Uterus (tissue), 4 donors: Measurements from ENCODE around the gene SLC44A1. TPM values are rescaled to one million over a fixed set of nuclear protein-coding genes. Genes with fewer than 3 reads are reported as not detected.

Experiments used
- DNase-seq, 2 donors: peaks; one replicate each; pipeline ENCODE4 v3.0.0-alpha.2; 2019 to 2020
- H3K27ac ChIP-seq, 2 donors: fragments of 200-600 bp; sonication (generic); 1 replicate in 1 of 2; 2 replicates in 1 of 2; pipeline ENCODE4 v1.5.1; 2016 to 2018
- H3K27me3 ChIP-seq, 2 donors: fragments of 200-600 bp; sonication (generic); one replicate each; pipeline ENCODE4 v1.5.1; 2018 to 2019; ENCODE audit warnings: control low read depth in 1 of 2
- H3K36me3 ChIP-seq, 2 donors: fragments of 200-600 bp; sonication (generic); one replicate each; pipeline ENCODE4 v1.5.1; 2019; ENCODE audit warnings: control low read depth in 1 of 2
- H3K4me1 ChIP-seq, 2 donors: fragments of 200-600 bp; sonication (generic); one replicate each; pipeline ENCODE4 v1.5.1; 2018 to 2019; ENCODE audit warnings: control low read depth in 1 of 2
- H3K4me3 ChIP-seq, 2 donors: fragments of 200-600 bp; sonication (generic); 1 replicate in 1 of 2; 2 replicates in 1 of 2; pipeline ENCODE4 v1.5.1; 2018 to 2019; ENCODE audit warnings: mild to moderate bottlenecking in 1 of 2
- H3K9me3 ChIP-seq, 2 donors: fragments of 200-600 bp; sonication (generic); one replicate each; pipeline ENCODE4 v1.5.1; 2019; ENCODE audit warnings: control low read depth in 1 of 2
- CTCF ChIP-seq, 4 experiments: fragments of 200-600 bp in 2 of 4; fragments of 450-650 bp in 2 of 4; sonication (generic) in 2 of 4; IDR thresholded peaks; one replicate each; pipeline ENCODE4 v1.5.1; 2016 to 2019; ENCODE audit warnings: antibody characterized with exemption in 4 of 4, mild to moderate bottlenecking in 2 of 4, moderate library complexity in 1 of 4
- POLR2A ChIP-seq, 2 donors: fragments of 450-650 bp; IDR thresholded peaks; one replicate each; pipeline ENCODE4 v1.6.1; 2016; ENCODE audit warnings: antibody characterized with exemption in 2 of 2, mild to moderate bottlenecking in 1 of 2, moderate library complexity in 1 of 2
- intact Hi-C: fragments of 100-400 bp; cut with DNase I; formaldehyde crosslinking; loops from one replicate; pipeline ENCODE4 v1.15.1; 2023; ENCODE audit warnings: low total_unique reads
- total RNA-seq, 4 donors: library from RNA; depleted of rRNA in 3 of 4; stranded (reverse); fragments of >200 nt in 3 of 4; gene quantifications; one replicate each; pipeline versions ENCODE4 v1.1.0 to v1.2.4, GENCODE V29; 2014 to 2023
- donor health status: DM: yes; HTN: yes; CAD: no.

SLC44A1 gene
- total RNA-seq, 4 donors from 2014 or later: 58.2 to 75.0 (median 63.0) TPM

- H3K27me3 ChIP-seq: no peaks in the 10 kb centered on the region
- no peak for DNase-seq
- H3K36me3 ChIP-seq: no peaks in the 10 kb centered on the region
- H3K9me3 ChIP-seq: no peaks in the 10 kb centered on the region
- TF ChIP-seq CTCF (IDR thresholded peaks at IDR 0.05): no peak
- TF ChIP-seq POLR2A (IDR thresholded peaks at IDR 0.05): no peak
- no peak overlapping the region for H3K27ac ChIP-seq
- no peaks in the 10 kb centered on the region for H3K4me1 ChIP-seq
- H3K4me3 ChIP-seq: no peak overlapping the region
- intact Hi-C loops: no loop called here
Measured at GRCh38 chr9:105318729-105319191, 74.3 kb downstream of the SLC44A1 start.

GRCh38 chr9:105319202-105319813, 74.9 kb downstream of the SLC44A1 start:
- no peak for DNase-seq
- Histone ChIP-seq H3K27me3 (no peaks in the 10 kb centered on the region), H3K27ac (no peak overlapping the region), H3K9me3 (no peaks in the 10 kb centered on the region), H3K4me3 (no peak overlapping the region), H3K4me1 (no peaks in the 10 kb centered on the region), H3K36me3 (no peaks in the 10 kb centered on the region)
- no peak for TF ChIP-seq POLR2A (IDR thresholded peaks at IDR 0.05)
- TF ChIP-seq CTCF (IDR thresholded peaks at IDR 0.05): no peak
- intact Hi-C loops: no loop called here

- H3K27ac ChIP-seq: no peak overlapping the region
- intact Hi-C loops: no loop called here
- H3K4me3 ChIP-seq: no peak overlapping the region
- no peaks in the 10 kb centered on the region for H3K27me3 ChIP-seq
- TF ChIP-seq CTCF (IDR thresholded peaks at IDR 0.05) (no peak), POLR2A (IDR thresholded peaks at IDR 0.05) (no peak)
- H3K4me1 ChIP-seq: no peaks in the 10 kb centered on the region
- DNase-seq: no peak
- H3K9me3 ChIP-seq: no peaks in the 10 kb centered on the region
- no peaks in the 10 kb centered on the region for H3K36me3 ChIP-seq
Measured at GRCh38 chr9:105320568-105320967, 76.1 kb downstream of the SLC44A1 start.

- TF ChIP-seq CTCF (IDR thresholded peaks at IDR 0.05) (no peak), POLR2A (IDR thresholded peaks at IDR 0.05) (no peak)
- H3K9me3 ChIP-seq: no peaks in the 10 kb centered on the region
- DNase-seq: no peak
- no peak overlapping the region for H3K4me3 ChIP-seq
- H3K4me1 ChIP-seq: peaks cover 0 to 3% of the 10 kb centered on the region in 2 donors
- no peaks in the 10 kb centered on the region for H3K27me3 ChIP-seq
- no peak overlapping the region for H3K27ac ChIP-seq
- intact Hi-C loops: no loop called here
- no peaks in the 10 kb centered on the region for H3K36me3 ChIP-seq
Measured at GRCh38 chr9:105328296-105328695, 83.8 kb downstream of the SLC44A1 start.

- Histone ChIP-seq H3K27me3 (no peaks in the 10 kb centered on the region), H3K36me3 (no peaks in the 10 kb centered on the region), H3K4me1 (peaks cover 0 to 3% of the 10 kb centered on the region in 2 donors), H3K27ac (peak overlapping the region in 1 of 2 donors; percentile 40), H3K9me3 (no peaks in the 10 kb centered on the region), H3K4me3 (no peak overlapping the region)
- intact Hi-C loops: no loop called here
- TF ChIP-seq POLR2A (IDR thresholded peaks at IDR 0.05): no peak
- no peak for TF ChIP-seq CTCF (IDR thresholded peaks at IDR 0.05)
- DNase-seq: peak in 1 of 2 donors; percentile 36
Measured at GRCh38 chr9:105328872-105329718, 84.6 kb downstream of the SLC44A1 start.
